ENCODE data around the gene ZNF467. TPM values are rescaled to one million over a fixed set of nuclear protein-coding genes. Genes with fewer than 3 reads are reported as not detected.
A peak's percentile ranks its signal among the peaks of the same experiment; 100 is the strongest.

The ZNF467 gene
- total and polyA plus RNA-seq, 2 experiments from 2014 or later = 0.10 to 0.40 TPM

- no peak for ATAC-seq
- H3K27ac Mint-ChIP-seq = no peak overlapping the region
Measured at GRCh38 chr7:149760538-149760937, 12.8 kb downstream of the ZNF467 start.

GRCh38 chr7:149759093-149759860 is 14.1 kb downstream of the ZNF467 start:
- Mint-ChIP-seq H3K4me1 (peaks cover 11% of the 10 kb centered on the region; the same call in 2 of the 3 replicates), H3K36me3 (ENCODE audit: low read depth) (no peaks in the 10 kb centered on the region), H3K27me3 (ENCODE audit: insufficient read depth, low read depth, poor library complexity) (peaks cover 34% of the 10 kb centered on the region), H3K27ac (no peak overlapping the region), H3K4me3 (no peak overlapping the region), H3K9me3 (no peaks in the 10 kb centered on the region)
- Histone ChIP-seq H4K20me1 (replicated peaks; ENCODE audit: insufficient read depth) (peaks cover 1% of the 10 kb centered on the region; the same call in 1 of the 2 replicates), H3K4me1 (ENCODE audit: insufficient read depth) (peaks cover 4% of the 10 kb centered on the region; the same call in 1 of the 2 replicates), H2AFZ (no peak overlapping the region), H3K4me2 (peak overlapping the region; percentile 32; the same call in 1 of the 2 replicates), H3K27ac (ENCODE audit: low read depth) (no peak overlapping the region), H3K9me2 (ENCODE audit: insufficient read depth) (no peaks in the 10 kb centered on the region), H3K79me2 (replicated peaks; ENCODE audit: insufficient read depth) (no peaks in the 10 kb centered on the region), H3K36me3 (ENCODE audit: insufficient read depth) (no peaks in the 10 kb centered on the region), H3F3A (replicated peaks; ENCODE audit: low read depth) (no peaks in the 10 kb centered on the region), H3K4me3 (no peak overlapping the region), H3K27me3 (ENCODE audit: insufficient read depth) (peaks cover 51% of the 10 kb centered on the region)
- no peak for DNase-seq (ENCODE audit: low spot score)
- ATAC-seq = peak; percentile 34; the same call in 2 of the 3 replicates
- TF ChIP-seq CTCF (conservative IDR thresholded peaks at IDR 0.05; ENCODE audit: low read depth in 2 of 2) = no peak
- TF ChIP-seq JUNB (IDR thresholded peaks at IDR 0.05; ENCODE audit: unreplicated experiment) = no peak

More at GRCh38 chr7:149760538-149760937, 12.8 kb downstream of the ZNF467 start:
- Mint-ChIP-seq H3K4me3 (no peak overlapping the region), H3K36me3 (ENCODE audit: low read depth) (no peaks in the 10 kb centered on the region), H3K27me3 (ENCODE audit: insufficient read depth, low read depth, poor library complexity) (peaks cover 44% of the 10 kb centered on the region), H3K4me1 (peaks cover 16% of the 10 kb centered on the region; the same call in 2 of the 3 replicates), H3K9me3 (no peaks in the 10 kb centered on the region; the same call in 2 of the 3 replicates)
- Histone ChIP-seq H3K4me2 (no peak overlapping the region), H3K9me2 (ENCODE audit: insufficient read depth) (no peaks in the 10 kb centered on the region), H3K27me3 (ENCODE audit: insufficient read depth) (peaks cover 63% of the 10 kb centered on the region), H3K27ac (ENCODE audit: low read depth) (no peak overlapping the region), H2AFZ (no peak overlapping the region), H3K4me1 (ENCODE audit: insufficient read depth) (peaks cover 7% of the 10 kb centered on the region; the same call in 1 of the 2 replicates), H3K4me3 (no peak overlapping the region), H3K36me3 (ENCODE audit: insufficient read depth) (no peaks in the 10 kb centered on the region), H3K79me2 (replicated peaks; ENCODE audit: insufficient read depth) (no peaks in the 10 kb centered on the region), H4K20me1 (replicated peaks; ENCODE audit: insufficient read depth) (peaks cover 4% of the 10 kb centered on the region; the same call in 1 of the 2 replicates), H3F3A (replicated peaks; ENCODE audit: low read depth) (no peaks in the 10 kb centered on the region)
- no peak for DNase-seq (ENCODE audit: low spot score)
- no peak for TF ChIP-seq ZNF331 (CRISPR knock-in tag; IDR thresholded peaks at IDR 0.05; ENCODE audit: low read depth)
- TF ChIP-seq STAT1 (IDR thresholded peaks at IDR 0.05; ENCODE audit: unreplicated experiment) = no peak
- no peak for TF ChIP-seq CREB1 (CRISPR knock-in tag; IDR thresholded peaks at IDR 0.05; ENCODE audit: low read depth)
- TF ChIP-seq CTCF (conservative IDR thresholded peaks at IDR 0.05; ENCODE audit: low read depth in 2 of 2) = no peak
- TF ChIP-seq EZH2 (IDR thresholded peaks at IDR 0.05; ENCODE audit: low read depth, unreplicated experiment) = no peak
- no peak for TF ChIP-seq ETS1 (IDR thresholded peaks at IDR 0.05)
- TF ChIP-seq JUNB (IDR thresholded peaks at IDR 0.05; ENCODE audit: unreplicated experiment) = no peak
- no peak for TF ChIP-seq POLR2AphosphoS5 (IDR thresholded peaks at IDR 0.05; ENCODE audit: low read depth)
- no peak for TF ChIP-seq EZH2phosphoT487 (IDR thresholded peaks at IDR 0.05; ENCODE audit: unreplicated experiment)
- TF ChIP-seq ZNF114 (CRISPR knock-in tag; IDR thresholded peaks at IDR 0.05) = no peak
